ENCODE data around the gene GRXCR1. TPM values are rescaled to one million over a fixed set of nuclear protein-coding genes. Genes with fewer than 3 reads are reported as not detected.

Gene GRXCR1
- total RNA-seq, 1 experiment from 2014 or later: not detected

DNA sequence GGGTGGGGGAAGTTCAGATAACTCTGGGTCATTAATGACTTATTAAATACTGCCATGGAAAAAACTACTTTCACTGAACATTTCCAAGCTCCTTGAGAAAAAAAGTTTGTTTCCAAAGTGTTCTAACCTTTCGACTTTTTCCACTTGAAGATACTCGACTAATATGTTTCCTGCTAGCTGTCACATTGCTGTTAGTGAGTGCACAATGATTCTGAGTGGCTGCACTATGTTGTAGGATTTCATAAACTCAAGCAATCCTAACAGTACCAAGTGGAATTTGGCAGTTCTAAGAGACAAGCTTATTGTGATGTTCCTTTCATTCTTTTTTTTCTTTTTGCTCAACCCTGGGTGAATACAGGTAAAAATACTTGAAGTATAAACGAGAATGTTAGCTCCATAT is 33.4 kb downstream of the GRXCR1 start:
- Histone ChIP-seq H3K14ac (ENCODE audit: insufficient read depth, low read length) (no peak overlapping the region), H2AK5ac (ENCODE audit: insufficient read length, low read length) (no peak overlapping the region), H3T11ph (ENCODE audit: low read length) (no peak overlapping the region), H2BK120ac (ENCODE audit: low read depth, low read length, poor library complexity, severe bottlenecking) (no peak overlapping the region), H3K23me2 (ENCODE audit: insufficient read length, low read depth, low read length, poor library complexity, severe bottlenecking) (no peaks in the 10 kb centered on the region), H4K91ac (ENCODE audit: insufficient read length, low read depth, low read length) (no peak overlapping the region), H3K79me1 (ENCODE audit: insufficient read depth, low read depth, low read length, poor library complexity, severe bottlenecking) (no peaks in the 10 kb centered on the region), H4K8ac (replicated peaks; ENCODE audit: insufficient read length, low read depth, low read length) (no peak overlapping the region), H3K4me1 (ENCODE audit: insufficient read depth, low read length) (no peaks in the 10 kb centered on the region; the same call in 1 of the 2 replicates), H3K56ac (ENCODE audit: insufficient read length, low read depth, low read length) (no peak overlapping the region), H3K4ac (ENCODE audit: low read depth, low read length) (no peak overlapping the region), H3K27me3 (ENCODE audit: insufficient read depth, low read length) (no peaks in the 10 kb centered on the region), H3K4me2 (ENCODE audit: insufficient read depth, insufficient read length, low read length) (no peak overlapping the region), H3K9me3 (ENCODE audit: control insufficient read depth, low read depth, low read length) (no peaks in the 10 kb centered on the region), H2BK12ac (ENCODE audit: insufficient read length, low read depth, low read length) (no peak overlapping the region), H4K5ac (ENCODE audit: insufficient read length, low read depth, low read length) (no peak overlapping the region), H3K18ac (ENCODE audit: insufficient read length, low read depth, low read length) (no peak overlapping the region), H2AFZ (ENCODE audit: low read length) (no peak overlapping the region), H4K20me1 (ENCODE audit: control insufficient read depth, insufficient read depth, insufficient read length) (no peaks in the 10 kb centered on the region), H2BK20ac (ENCODE audit: low read depth, low read length, poor library complexity, severe bottlenecking) (no peak overlapping the region), H3K27ac (ENCODE audit: insufficient read length, low read depth, low read length) (no peak overlapping the region), H2BK5ac (ENCODE audit: insufficient read length, low read length) (no peak overlapping the region), H3K79me2 (ENCODE audit: insufficient read depth, low read length) (no peaks in the 10 kb centered on the region), H3K23ac (ENCODE audit: insufficient read length, low read depth, low read length) (no peak overlapping the region), H3K9ac (ENCODE audit: extremely low read depth, insufficient read length, low read length) (no peak overlapping the region), H2BK15ac (ENCODE audit: low read depth, low read length) (no peak overlapping the region)
- WGBS (ENCODE audit: extremely low coverage, insufficient read length, low lambda C conversion rate): no CpG with 5 or more reads among the region's 3 CpGs
- DNase-seq: no peak
- no peak overlapping the region for H3K4me3 Mint-ChIP-seq
- H3K9me3 Mint-ChIP-seq: no peaks in the 10 kb centered on the region
- TF ChIP-seq, protein P1, sequence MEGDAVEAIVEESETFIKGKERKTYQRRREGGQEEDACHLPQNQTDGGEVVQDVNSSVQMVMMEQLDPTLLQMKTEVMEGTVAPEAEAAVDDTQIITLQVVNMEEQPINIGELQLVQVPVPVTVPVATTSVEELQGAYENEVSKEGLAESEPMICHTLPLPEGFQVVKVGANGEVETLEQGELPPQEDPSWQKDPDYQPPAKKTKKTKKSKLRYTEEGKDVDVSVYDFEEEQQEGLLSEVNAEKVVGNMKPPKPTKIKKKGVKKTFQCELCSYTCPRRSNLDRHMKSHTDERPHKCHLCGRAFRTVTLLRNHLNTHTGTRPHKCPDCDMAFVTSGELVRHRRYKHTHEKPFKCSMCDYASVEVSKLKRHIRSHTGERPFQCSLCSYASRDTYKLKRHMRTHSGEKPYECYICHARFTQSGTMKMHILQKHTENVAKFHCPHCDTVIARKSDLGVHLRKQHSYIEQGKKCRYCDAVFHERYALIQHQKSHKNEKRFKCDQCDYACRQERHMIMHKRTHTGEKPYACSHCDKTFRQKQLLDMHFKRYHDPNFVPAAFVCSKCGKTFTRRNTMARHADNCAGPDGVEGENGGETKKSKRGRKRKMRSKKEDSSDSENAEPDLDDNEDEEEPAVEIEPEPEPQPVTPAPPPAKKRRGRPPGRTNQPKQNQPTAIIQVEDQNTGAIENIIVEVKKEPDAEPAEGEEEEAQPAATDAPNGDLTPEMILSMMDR (conservative IDR thresholded peaks at IDR 0.05): no peak
- peaks cover 2% of the 10 kb centered on the region; the same call in 1 of the 2 replicates for H3K27me3 Mint-ChIP-seq (ENCODE audit: low read depth)
- peaks cover 2 to 3% of the 10 kb centered on the region in 2 experiments; a peak in 1 of 4 replicates for H3K4me1 Mint-ChIP-seq
- no peaks in the 10 kb centered on the region; a peak in 1 of 7 replicates for H3K36me3 Mint-ChIP-seq (ENCODE audit: insufficient read depth in 1 of 3, low read depth in 3 of 3)
- H3K27ac Mint-ChIP-seq: no peak overlapping the region

All from H9 (cell line).